HG02798 (cell line): Measurements from ENCODE around the gene SOX8.

Experiments
- ATAC-seq: cut with Tn5 transposase; IDR thresholded peaks from one replicate; pipeline ENCODE4 v1.9.1; 2021; ENCODE audit warnings: mild to moderate bottlenecking; ENCODE audit not compliant: unreplicated experiment, poor library complexity

Gene SOX8

DNA sequence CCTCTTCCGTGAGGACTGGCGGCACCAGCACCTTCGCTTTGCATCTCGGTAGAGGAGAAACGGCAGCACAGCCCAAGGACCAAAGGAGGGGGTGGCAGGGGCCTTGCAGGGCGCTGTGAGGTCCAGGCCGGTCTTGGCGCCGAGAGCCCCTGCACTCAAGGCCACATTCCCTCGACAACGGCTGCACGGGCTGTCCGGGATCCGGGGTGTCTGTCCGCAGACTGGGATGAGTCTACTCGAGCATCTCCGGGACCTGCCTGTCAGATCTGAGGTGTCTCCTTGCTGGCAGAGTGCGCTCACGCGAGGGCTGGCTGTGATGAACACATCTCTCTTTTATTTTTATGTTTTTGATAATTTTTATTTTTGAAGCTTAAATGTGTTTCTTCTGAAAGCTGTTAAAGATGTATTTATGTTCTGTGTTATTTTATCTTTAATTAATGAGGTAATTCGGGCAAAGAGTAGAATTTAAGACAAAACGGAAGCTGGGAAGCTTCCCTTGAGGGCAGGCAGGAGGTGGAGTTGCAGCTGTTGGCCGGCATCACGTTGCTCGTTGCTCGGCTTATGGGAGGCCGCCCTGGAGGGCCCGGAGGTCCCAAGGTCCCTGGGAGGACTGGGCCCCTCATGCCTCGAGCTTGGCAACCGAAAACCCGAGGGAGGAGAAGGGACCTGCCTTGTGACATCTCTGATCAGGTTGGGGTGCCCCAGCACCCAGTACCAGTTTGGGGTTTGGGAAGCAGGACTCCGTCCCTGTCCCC, 4.3 kb downstream of the SOX8 start:
- no peak for ATAC-seq

DNA sequence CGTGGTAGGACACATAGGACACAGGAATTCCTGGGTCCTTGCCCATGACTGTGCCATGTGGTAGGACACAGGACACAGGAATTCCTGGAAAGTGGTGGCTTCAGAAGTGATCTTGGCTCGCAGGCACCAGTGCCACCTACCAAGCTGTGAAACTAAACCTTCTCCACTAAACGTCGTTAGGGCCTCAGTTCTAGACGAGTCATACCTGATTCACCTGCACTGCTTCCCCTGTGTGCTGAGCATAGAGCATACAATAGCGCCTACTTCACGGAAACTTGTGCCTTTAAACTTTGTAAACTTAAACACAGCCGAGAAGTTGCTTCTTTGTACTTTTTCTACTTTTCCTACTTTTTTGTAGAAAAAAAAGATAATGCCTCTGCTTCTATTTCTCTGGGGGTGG, 4.8 kb downstream of the SOX8 start:
- no peak for ATAC-seq

DNA sequence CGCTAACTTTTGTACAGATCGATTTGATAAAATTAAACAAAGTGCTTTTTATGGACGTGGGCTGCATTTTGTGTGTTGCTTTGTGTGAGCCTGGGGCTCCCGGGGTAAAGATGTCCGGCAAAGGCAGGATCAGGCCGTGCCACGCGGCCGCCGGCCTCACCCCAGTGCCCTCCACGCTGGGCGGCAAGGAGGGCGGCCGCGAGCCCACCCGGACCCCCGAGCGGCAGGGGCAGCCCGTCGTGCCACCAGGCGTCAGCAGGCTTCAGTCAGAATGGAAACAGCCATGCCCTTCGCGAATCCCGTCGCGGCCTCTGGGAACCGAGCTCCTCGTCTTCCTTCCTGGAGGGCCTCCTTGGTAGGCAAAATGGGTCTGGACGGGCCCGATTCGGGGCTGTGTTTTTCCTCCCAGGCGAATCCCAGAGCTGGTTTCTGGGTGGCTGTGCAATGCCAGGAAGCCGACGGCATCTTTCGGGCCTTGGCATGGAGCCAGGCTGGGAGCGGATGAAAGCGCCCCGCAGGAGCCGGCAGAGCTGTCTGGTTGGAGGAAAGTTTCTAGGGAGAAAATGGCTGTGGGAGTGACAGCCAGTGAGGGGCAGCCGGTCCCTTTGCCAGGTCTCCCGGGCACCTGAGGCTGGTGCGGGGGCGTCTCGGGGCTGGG, 5.5 kb downstream of the SOX8 start:
- ATAC-seq: no peak

DNA sequence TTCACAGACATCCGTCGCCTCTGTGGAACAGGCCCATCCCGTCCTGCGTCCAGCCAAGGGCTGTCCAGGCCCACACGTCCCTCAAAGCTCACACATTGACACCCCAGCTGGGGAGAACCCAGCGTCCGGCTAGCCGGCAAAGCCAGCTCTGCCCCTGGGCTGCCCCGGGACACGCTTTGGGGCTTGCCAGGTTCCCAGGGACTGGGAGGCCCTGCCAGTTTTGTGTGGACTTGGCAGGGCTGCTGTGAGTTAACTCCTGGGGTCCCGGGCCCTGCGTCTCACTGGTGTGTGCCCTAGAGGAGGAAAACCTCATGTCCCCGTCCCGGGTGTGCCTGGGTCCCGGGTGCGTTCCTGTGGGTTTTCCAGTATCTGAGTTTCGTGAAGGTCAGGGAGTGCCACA, 6.3 kb downstream of the SOX8 start:
- no peak for ATAC-seq

DNA sequence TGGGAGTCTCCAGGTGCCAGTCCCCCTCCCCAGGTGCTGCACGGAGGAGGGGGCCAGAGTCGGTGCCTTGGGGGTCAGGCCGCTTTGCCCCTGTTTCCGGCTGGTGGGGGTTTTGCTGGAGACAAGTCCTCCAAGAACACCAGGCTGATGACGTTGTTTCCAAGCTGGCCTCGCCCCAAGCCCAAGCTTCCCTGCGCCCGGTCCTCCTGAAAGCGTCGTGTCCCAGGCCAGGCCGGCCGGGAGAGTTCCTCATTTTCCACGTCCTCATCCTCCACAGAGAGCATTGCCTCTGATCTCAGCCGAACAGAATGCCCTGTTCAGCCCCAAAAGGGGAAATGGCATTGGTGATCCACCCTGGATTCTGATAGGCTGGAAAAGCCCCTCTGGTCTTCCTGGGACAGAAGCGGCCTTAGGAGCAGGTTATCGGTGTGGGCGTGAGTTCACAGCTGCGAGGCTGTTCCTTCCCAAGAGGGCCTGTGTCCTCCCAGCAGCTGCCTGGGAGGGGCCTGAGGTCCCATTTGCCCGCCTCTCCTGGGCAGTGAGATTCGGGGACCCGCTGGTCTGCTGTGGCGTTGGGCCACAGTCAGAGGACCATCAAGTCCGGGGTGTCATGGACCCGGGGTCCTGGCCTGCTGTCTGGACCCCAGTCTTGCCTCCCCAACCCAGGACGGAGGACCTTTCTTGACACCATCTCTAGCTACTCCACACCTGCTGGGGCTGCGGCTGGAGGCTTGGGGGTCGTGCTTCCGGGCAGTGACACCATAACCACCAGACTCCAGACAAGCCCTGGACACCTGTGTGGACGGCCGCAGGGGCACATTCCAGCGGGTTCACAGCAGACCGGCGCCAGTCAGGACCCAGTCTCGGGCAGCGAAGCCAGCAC, 7.1 kb downstream of the SOX8 start:
- no peak for ATAC-seq

DNA sequence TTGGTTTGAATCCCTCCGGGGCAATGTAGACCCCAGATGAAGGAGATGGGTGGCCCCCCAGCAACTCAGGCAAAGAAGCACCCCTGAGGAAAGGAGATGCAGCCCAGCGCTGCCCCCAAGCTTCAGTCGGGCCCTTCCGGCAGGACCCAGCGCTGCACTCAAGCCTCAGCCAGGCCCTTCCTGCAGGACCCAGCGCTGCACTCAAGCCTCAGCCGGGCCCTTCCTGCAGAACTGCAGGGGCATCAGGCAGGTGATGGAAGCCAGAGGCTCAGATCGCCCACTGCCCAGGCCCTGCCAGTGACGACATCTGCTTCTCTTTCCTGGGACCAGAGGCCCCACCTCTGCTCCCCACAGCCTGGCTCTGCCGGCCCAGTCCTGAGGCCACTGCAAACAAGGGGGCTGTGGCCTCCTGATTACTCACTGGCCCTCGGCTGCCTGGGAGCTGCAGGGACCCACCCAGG, 7.8 kb downstream of the SOX8 start:
- no peak for ATAC-seq

DNA sequence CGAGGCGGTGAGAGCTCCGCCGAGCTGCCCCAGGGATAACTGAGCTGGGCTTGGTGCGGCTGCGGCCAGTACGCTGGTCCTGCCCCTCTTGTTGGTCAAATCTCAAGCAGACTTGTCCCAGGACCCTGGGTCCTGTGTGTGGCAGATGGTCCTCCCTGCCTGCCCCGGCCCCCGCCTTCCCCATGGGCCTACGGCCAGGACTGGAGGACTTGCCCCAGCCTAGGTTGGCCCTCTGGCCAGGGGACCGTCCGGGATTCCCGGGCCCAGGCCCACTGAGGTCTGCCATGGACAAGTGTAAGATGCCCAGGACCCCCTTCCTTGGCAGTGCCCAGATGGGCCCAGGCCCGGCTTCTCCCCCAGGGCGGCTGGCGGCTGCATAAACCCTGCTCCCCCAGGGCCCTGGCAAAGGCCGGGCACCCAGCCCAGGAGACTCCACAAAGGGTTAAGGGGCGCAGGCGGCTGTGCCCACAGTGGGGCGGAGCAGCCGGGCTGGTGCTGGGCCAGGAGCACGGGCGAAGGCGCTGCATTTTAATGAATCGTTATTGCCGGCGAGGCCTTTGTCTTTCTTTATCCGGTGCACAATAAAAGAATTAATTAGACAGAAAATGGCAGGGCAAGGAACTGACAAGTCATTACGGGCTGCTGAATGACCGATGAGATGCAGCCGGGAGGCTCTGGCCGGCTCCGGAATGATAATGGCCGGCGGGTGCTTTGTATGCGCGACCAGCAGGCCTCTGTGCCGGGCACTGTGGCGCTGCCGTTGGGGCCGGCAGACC, 9.1 kb downstream of the SOX8 start:
- no peak for ATAC-seq

DNA sequence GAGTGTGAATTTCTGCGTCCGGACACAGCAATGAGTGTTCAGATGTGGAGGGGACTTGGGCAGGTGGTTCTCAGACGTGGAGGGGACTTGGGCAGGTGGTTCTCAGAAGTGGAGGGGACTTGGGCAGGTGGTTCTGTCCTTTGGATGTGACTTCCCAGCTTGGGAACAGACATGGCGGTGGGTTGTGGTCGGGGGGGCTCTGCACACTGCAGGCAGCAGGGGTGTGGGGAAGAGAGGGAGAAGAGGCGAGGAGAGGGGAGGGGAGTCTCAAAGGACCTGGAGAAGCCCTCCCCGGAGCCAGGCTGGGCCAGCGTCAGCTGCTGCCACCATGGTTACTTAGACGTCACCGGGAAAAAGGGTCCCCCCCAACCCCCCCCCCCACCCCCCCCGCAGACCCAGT, 9.8 kb downstream of the SOX8 start:
- ATAC-seq: no peak

DNA sequence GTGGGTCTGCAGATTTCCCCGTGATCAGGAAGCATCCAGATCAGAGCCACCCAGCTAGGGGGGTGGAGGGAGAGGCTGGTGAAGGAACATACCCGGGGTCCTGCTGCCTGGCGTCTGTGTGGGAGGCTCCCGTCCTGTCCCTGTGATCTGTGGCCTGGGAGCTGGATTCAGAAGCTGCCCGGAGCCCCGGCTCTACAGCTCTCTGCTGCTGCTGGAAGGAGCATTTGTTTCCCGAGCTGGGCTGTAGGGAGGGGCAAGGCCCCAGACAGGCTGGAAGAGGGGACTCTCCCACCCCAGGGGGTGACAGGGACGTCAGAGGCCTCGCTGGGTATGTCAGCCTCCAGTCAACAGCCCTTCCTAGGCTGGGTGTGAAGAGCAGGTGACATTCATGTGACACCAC, 10.2 kb downstream of the SOX8 start:
- ATAC-seq: no peak

DNA sequence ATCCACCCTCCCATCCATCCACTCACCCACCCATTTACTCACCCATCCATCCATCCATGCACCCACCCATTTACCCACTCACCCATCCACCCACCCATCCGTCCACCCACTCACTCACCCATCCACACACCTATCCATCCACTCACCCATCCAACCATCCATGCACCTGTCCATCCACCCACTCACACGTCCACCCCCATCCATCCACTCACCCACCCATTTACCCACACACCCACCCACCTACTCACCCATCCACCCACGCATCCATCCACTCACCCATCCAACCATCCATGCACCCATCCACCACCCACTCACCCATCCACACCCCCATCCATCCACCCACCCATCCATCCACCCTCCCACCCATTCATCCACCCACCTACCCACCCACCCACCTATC, 12.2 kb downstream of the SOX8 start:
- no peak for ATAC-seq

DNA sequence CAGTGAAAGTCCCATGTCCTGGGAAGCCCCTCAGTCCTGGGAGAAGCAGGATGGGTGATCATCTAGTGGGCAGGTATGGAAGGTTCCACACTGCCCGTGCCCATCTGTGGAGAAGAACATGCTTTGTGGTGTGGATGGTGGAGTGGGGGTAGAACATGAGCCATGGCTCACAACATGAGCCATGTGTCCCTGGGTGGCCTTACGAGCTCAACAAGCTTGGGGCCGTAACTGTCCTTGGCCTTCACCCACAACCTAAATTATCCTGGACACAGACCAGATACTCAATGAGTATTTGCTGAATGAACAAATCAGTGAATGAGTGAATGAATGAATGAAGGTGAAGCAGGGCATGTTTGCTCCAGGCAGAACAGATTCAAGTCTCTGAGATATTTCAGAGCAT, 13.5 kb downstream of the SOX8 start:
- no peak for ATAC-seq

DNA sequence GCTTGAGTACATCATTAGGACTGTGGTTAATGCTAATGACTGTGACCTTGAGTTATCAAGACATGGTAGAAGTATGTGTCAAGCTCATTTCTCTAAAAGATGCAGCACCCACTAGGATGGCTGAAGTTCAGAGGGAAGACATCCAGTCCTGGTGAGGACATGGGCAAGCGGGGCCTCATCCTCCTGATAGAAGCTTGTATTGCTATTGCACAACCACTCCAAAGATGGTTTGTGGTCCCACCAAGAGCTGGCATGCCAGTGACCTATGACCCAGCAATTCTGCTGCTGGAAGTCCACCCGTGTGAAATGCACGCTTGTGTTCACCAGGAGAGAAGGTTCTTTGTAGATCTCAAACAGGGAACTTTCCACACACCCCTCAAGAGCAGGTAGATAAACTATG, 14.2 kb downstream of the SOX8 start:
- no peak for ATAC-seq

DNA sequence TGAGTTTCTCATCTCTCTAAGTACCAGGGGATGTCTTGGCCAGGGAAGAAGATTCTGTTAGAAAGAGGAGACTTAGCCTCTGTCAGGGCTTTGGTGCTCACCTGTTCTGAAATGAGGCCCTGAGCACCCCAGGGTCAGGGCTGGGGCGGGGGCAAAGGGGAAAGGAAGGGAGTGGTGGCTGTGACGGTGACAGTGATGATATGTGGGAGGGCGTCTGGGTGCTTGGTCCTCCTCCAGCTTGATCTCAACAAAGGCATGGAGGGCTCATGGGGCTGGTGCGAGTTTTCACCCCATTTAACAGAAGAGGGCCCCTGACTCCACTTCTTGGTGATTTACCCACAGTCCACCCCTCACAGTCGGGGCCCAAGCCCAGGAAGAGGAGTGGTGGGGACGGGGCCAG, 15.1 kb downstream of the SOX8 start:
- no peak for ATAC-seq

DNA sequence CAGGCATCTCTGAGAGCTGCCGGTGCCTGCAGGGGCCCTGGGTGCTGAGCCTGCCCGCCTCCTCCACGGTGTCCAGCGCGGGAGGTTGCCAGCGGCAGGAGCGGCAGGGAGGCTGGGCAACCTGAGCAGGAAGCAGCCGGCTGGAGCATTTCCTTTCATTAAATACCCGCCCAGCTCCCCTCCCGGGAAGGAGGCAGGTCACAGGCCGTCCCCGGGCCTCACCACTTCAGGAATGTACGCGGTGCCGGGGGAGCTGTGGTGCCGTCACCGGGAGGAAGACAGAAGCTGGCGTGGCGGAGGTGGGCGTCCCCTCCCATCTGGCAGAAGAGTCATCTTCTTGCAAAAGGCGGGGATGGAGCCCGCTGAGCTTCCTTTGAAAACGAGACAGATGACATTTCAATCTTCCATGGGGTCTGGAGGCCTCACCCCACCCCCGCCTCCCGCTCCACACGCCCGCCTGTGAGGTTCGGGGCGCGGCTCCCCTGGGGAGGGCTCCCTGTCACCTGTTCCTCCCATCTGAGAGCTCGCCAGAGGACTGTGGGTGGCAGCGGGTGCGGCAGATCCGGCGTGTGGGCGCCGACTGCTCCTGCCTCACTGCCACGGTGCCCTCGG, 16.0 kb downstream of the SOX8 start:
- ATAC-seq: no peak

DNA sequence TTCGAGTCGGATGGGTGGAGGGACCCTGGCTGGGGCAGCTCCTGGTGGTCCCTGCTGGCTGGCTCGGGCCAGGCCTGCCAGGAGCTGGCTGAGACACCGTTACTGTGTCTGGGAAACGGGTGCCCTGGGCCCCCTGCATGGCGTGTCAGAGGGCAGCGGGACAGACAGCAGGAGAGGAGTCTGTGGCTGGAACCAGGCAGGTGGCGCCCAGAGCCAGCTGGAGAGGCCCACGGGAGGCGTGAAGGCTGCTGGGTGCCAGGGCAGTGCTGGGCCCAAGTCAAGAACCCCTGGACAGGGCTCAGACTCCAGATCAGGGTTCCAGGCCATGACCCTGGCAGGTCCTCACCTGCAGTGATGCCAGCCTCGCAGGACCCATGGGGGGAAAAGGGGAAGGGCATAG, 16.6 kb downstream of the SOX8 start:
- ATAC-seq: no peak

DNA sequence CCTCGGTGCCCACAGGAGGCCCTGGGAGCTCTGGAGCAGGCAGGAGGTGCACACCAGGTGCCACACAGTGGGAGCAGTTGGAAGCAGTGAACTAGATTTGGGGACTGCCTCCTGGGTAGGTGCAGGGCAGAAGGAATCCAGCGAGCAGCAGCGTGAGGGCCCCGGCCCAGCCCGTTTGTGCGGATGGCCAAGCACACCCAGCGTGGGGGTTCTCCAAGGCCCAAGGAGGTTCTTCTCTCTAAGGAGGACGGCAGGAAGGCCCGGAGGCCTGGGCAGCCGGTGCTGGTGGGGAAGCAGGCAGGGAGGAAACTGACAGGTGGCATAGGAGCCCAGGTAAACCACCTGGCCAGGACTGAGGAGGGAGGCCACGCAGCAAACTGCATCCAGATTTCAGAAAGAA, 17.0 kb downstream of the SOX8 start:
- ATAC-seq: no peak

DNA sequence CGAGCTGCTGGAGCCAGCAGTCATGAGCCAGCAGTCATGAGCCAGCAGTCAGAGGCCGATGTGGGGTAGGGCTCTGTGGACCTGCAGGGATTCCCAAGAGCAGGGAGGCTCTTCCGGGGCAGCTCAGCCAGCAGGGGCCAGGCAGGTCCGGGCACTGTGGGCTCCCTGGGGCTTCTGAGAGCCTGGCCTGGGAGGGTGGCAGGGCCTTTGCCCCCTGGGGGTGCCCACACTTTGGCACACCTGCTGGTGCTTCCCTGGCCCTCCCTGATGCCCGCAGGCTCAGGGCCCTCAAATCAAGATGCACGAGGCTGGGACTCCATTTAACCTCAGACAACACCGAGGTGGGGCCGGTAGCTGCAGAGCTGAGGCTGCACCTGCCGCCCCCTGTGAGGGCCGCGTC, 18.1 kb downstream of the SOX8 start:
- no peak for ATAC-seq

DNA sequence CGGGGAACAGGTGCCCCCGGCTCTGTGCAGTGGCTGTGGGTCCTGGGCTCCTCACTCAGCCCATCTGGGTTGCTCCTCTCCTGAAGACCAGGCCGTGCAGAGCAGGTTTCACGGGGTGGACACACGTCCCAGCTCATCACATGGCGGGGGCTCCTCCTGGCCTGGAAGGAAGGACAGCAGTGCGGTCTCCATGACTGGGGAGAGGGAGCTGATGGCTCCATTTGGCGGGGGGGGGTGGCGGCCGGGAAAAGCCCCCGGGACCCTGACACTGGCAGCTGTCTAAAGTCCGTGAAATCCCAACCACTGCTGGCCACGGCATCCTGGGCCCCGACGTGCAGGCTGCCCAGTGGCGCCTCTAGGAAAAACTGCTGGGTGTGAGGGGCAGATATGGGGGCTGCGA, 19.0 kb downstream of the SOX8 start:
- no peak for ATAC-seq

DNA sequence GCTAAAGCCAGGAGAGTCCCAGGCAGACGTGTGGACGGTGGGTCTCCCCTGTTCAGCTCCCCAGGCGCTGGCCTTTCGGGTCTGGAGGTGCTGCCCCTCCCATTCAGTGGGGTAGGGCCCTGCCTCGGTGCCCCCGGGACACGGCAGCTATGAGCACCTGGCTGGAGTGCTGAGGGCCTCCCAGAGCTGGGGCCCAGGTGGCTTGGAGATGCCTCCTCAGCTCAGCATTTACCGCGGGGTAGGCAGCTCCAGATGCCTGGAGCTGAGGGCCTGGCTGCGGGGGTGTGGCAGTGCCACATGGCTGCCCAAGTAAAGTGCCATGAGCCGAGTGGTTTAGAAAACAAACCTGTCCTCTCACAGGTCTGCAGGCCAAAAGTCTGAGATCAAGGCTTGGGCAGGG, 19.5 kb downstream of the SOX8 start:
- no peak for ATAC-seq
